ENCODE results near the gene MYZAP.

The MYZAP gene

GRCh38 chr15:57668016-57668415, 76.3 kb downstream of the MYZAP start (continued):
- TF ChIP-seq OSR1 (CRISPR knock-in tag; IDR thresholded peaks at IDR 0.05), result no peak

GRCh38 chr15:57671636-57672035, 79.9 kb downstream of the MYZAP start:
- no peak for ATAC-seq
- TF ChIP-seq TSHZ2 (CRISPR knock-in tag; IDR thresholded peaks at IDR 0.05), result no peak
- no peak for TF ChIP-seq ZC3H10 (CRISPR knock-in tag; IDR thresholded peaks at IDR 0.05)
- TF ChIP-seq BACH2 (CRISPR knock-in tag; IDR thresholded peaks at IDR 0.05; ENCODE audit: borderline replicate concordance), result no peak
- TF ChIP-seq POU6F1 (CRISPR knock-in tag; IDR thresholded peaks at IDR 0.05; ENCODE audit: borderline replicate concordance, low read depth), result no peak
- TF ChIP-seq TCF4 (CRISPR knock-in tag; IDR thresholded peaks at IDR 0.05; ENCODE audit: borderline replicate concordance), result no peak
- TF ChIP-seq PPARA (CRISPR knock-in tag; IDR thresholded peaks at IDR 0.05; ENCODE audit: borderline replicate concordance), result no peak

- no peak for ATAC-seq
- no peak for TF ChIP-seq ZFP3 (CRISPR knock-in tag; IDR thresholded peaks at IDR 0.05)
- no peak for TF ChIP-seq CSRNP3 (CRISPR knock-in tag; IDR thresholded peaks at IDR 0.05)
- TF ChIP-seq CREB5 (CRISPR knock-in tag; IDR thresholded peaks at IDR 0.05; ENCODE audit: low read depth), result no peak
Measured at GRCh38 chr15:57675481-57676181, 83.9 kb downstream of the MYZAP start.

- no peak for TF ChIP-seq TCF4 (CRISPR knock-in tag; IDR thresholded peaks at IDR 0.05; ENCODE audit: borderline replicate concordance)
- TF ChIP-seq CSDC2 (CRISPR knock-in tag; IDR thresholded peaks at IDR 0.05), result no peak
- TF ChIP-seq BACH2 (CRISPR knock-in tag; IDR thresholded peaks at IDR 0.05; ENCODE audit: borderline replicate concordance), result no peak
- TF ChIP-seq CSRNP3 (CRISPR knock-in tag; IDR thresholded peaks at IDR 0.05), result no peak
- TF ChIP-seq PATZ1 (CRISPR knock-in tag; IDR thresholded peaks at IDR 0.05; ENCODE audit: borderline replicate concordance), result no peak
- ATAC-seq, result no peak
Measured at GRCh38 chr15:57676585-57676984, 84.9 kb downstream of the MYZAP start.

GRCh38 chr15:57677204-57677603, 85.5 kb downstream of the MYZAP start:
- no peak for ATAC-seq
- TF ChIP-seq TOX (CRISPR knock-in tag; IDR thresholded peaks at IDR 0.05; ENCODE audit: borderline replicate concordance) (no peak), CSRNP3 (CRISPR knock-in tag; IDR thresholded peaks at IDR 0.05) (no peak), TCF4 (CRISPR knock-in tag; IDR thresholded peaks at IDR 0.05; ENCODE audit: borderline replicate concordance) (no peak), ZNF565 (CRISPR knock-in tag; conservative IDR thresholded peaks at IDR 0.05; ENCODE audit: low read depth) (no peak), ISL1 (CRISPR knock-in tag; IDR thresholded peaks at IDR 0.05) (no peak), ZFP30 (CRISPR knock-in tag; IDR thresholded peaks at IDR 0.05) (no peak), SNAI2 (CRISPR knock-in tag; IDR thresholded peaks at IDR 0.05) (no peak), RARB (CRISPR knock-in tag; IDR thresholded peaks at IDR 0.05) (no peak), ESRRG (CRISPR knock-in tag; IDR thresholded peaks at IDR 0.05) (no peak), ZC3H10 (CRISPR knock-in tag; IDR thresholded peaks at IDR 0.05) (no peak), ARNTL (CRISPR knock-in tag; IDR thresholded peaks at IDR 0.05; ENCODE audit: borderline replicate concordance, low read depth) (no peak), OSR1 (CRISPR knock-in tag; IDR thresholded peaks at IDR 0.05) (no peak), ZNF8 (CRISPR knock-in tag; IDR thresholded peaks at IDR 0.05) (no peak), CSDC2 (CRISPR knock-in tag; IDR thresholded peaks at IDR 0.05) (no peak), GLIS3 (CRISPR knock-in tag; IDR thresholded peaks at IDR 0.05) (no peak)

Data from SK-N-SH treated with all-trans-retinoic acid at 6 μM for 48 hours (cell line).